Urothelium cell line (cell line): ENCODE results near the gene NFATC1.

ENCODE experiments used
- DNase-seq: peaks from one replicate; pipeline ENCODE4 v3.0.0; 2011; ENCODE audit warnings: low spot score, mixed read lengths
- FAIRE-seq: peaks from 2 replicates; lab custom pipeline; 2011; peaks lifted over from hg19 to GRCh38; lab: Jason Lieb, UNC

Gene NFATC1

GRCh38 chr18:79388043-79388442 lies 7.7 kb upstream of the NFATC1 start:
- DNase-seq (no peak), FAIRE-seq (no peak)

- FAIRE-seq (no peak), DNase-seq (no peak)
Measured at GRCh38 chr18:79389689-79390088, 6.0 kb upstream of the NFATC1 start.

- no peak for DNase-seq
- FAIRE-seq = no peak
Measured at GRCh38 chr18:79392226-79392625, 3.5 kb upstream of the NFATC1 start.

- FAIRE-seq = no peak
- DNase-seq = no peak
Measured at GRCh38 chr18:79393181-79393634, 2.5 kb upstream of the NFATC1 start.

GRCh38 chr18:79393635-79394533 lies 1.8 kb upstream of the NFATC1 start:
- DNase-seq (peak; percentile 91), FAIRE-seq (no peak)

- DNase-seq = peak; percentile 83
- no peak for FAIRE-seq
Measured at GRCh38 chr18:79394534-79395307, 1.0 kb upstream of the NFATC1 start.

- no peak for FAIRE-seq
- DNase-seq = no peak
Measured at GRCh38 chr18:79395308-79395640, 456 bp upstream of the NFATC1 start.

- peak; percentile 67 for DNase-seq
Measured at GRCh38 chr18:79396431-79397246, 909 bp downstream of the NFATC1 start.

GRCh38 chr18:79397247-79397829 lies 1.6 kb downstream of the NFATC1 start:
- DNase-seq (no peak), FAIRE-seq (no peak)

More at GRCh38 chr18:79396431-79397246, 909 bp downstream of the NFATC1 start:
- no peak for FAIRE-seq

GRCh38 chr18:79397830-79398761 lies 2.4 kb downstream of the NFATC1 start:
- FAIRE-seq = no peak

GRCh38 chr18:79399275-79400081 lies 3.7 kb downstream of the NFATC1 start:
- no peak for FAIRE-seq
- DNase-seq = no peak

More at GRCh38 chr18:79397830-79398761, 2.4 kb downstream of the NFATC1 start:
- DNase-seq = no peak

GRCh38 chr18:79400091-79400590 lies 4.4 kb downstream of the NFATC1 start:
- no peak for FAIRE-seq
- peak; percentile 79 for DNase-seq

GRCh38 chr18:79400591-79401381 lies 5.1 kb downstream of the NFATC1 start:
- FAIRE-seq (no peak), DNase-seq (no peak)

- FAIRE-seq (no peak), DNase-seq (no peak)
Measured at GRCh38 chr18:79401494-79402208, 5.9 kb downstream of the NFATC1 start.

- no peak for DNase-seq
Measured at GRCh38 chr18:79402209-79402576, 6.5 kb downstream of the NFATC1 start.

GRCh38 chr18:79402977-79403722 lies 7.4 kb downstream of the NFATC1 start:
- FAIRE-seq = no peak
- no peak for DNase-seq

More at GRCh38 chr18:79402209-79402576, 6.5 kb downstream of the NFATC1 start:
- no peak for FAIRE-seq
